NCI-H1417 treated with DMSO at 0.1 percent for 48 hours (cell line): ENCODE measurements around the gene REC114.

ENCODE experiments used
- DNase-seq: peaks from one replicate; lab custom pipeline; 2025; lab: John Stamatoyannopoulos, UW

REC114 gene

GRCh38 chr15:73604477-73604876 is 161.5 kb downstream of the REC114 start:
- no peak for DNase-seq

- DNase-seq = no peak
Observed at GRCh38 chr15:73605759-73606436, 162.9 kb downstream of the REC114 start.

- DNase-seq = no peak
Observed at GRCh38 chr15:73607405-73607804, 164.4 kb downstream of the REC114 start.

- DNase-seq = no peak
Observed at GRCh38 chr15:73607843-73608242, 164.9 kb downstream of the REC114 start.

GRCh38 chr15:73608475-73608874 is 165.5 kb downstream of the REC114 start:
- no peak for DNase-seq

- DNase-seq = no peak
Observed at GRCh38 chr15:73608941-73609340, 166.0 kb downstream of the REC114 start.
